ENCODE results near the gene AP5Z1.

The AP5Z1 gene

DNA sequence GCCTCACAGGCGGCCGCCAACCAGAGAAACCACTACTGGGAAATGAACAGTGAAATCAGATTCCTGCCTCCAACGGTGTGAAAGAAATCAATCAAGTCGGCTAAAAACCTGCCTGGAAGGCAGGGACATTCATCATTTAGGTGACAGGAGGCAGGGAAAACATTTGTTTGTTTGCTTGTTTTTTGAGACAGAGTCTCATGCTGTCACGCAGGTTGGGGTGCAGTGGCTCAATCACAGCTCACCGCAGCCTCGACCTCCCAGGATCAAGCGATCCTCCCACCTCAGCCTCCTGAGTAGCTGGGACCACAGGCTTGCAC, 30.5 kb downstream of the AP5Z1 start:
- no peak for DNase-seq

- DNase-seq, result no peak
Observed at GRCh38 chr7:4806983-4807597, 31.7 kb downstream of the AP5Z1 start.

- DNase-seq, result no peak
Observed at GRCh38 chr7:4807598-4808016, 32.2 kb downstream of the AP5Z1 start.

DNA sequence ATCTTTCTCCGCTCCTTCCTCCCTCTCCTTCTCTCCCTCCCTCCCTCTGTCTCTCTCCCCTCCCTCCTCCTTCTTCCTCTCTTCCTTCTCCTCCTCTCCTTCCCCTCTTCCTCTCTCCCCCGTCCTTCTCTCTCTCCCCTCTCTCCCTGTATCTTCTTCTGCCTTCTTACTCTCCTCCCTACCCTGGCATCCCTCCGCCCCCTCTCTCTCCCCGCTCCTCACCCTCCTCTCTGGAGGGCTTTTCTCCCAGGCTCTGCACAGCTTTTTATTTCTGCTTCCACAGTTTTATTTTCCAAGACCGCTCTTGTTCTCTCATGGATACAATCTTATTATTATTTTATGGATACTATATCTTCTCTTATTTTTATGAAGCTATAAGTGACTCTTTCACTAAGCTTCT, 32.6 kb downstream of the AP5Z1 start:
- no peak for DNase-seq

DNA sequence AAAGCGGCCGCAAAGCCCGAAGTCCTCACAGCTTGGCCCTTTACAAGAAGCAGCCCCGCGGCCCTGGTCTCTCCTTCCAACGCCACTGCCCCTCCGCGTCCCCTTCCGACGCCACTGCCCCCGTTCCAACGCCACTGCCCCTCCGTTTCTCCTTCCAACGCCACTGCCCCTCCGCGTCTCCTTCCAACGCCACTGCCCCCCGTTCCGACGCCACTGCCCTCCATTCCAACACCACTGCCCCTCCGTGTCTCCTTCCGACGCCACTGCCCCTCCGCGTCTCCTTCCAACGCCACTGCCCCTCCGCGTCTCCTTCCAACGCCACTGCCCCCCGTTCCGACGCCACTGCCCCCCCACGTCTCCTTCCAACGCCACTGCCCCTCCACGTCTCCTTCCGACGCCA, 33.1 kb downstream of the AP5Z1 start:
- DNase-seq, result no peak

GRCh38 chr7:4809091-4809591, 33.7 kb downstream of the AP5Z1 start:
- DNase-seq, result no peak

- no peak for DNase-seq
Observed at GRCh38 chr7:4809666-4810065, 34.2 kb downstream of the AP5Z1 start.

DNA sequence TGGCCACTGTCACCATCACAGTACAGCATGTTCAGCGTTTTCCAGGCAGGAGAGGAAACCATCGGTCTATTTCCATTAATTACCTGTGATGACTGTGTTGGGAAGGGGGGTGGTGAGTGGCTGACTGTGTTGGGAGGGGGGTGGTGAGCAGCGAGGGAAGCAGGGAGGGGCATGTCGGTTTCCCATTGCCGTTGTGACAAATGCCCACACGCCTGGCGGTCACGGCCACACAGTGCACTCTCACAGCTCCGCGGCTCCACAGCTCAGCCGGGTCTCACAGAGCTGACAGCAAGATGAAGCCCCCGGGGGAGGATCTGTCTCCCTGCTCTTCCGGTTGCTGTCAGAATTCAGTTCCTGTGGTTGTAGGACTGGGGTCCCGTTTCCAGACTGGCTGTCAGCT, 39.0 kb downstream of the AP5Z1 start:
- no peak for DNase-seq

GRCh38 chr7:4815121-4815520, 39.7 kb downstream of the AP5Z1 start:
- DNase-seq, result no peak

DNA sequence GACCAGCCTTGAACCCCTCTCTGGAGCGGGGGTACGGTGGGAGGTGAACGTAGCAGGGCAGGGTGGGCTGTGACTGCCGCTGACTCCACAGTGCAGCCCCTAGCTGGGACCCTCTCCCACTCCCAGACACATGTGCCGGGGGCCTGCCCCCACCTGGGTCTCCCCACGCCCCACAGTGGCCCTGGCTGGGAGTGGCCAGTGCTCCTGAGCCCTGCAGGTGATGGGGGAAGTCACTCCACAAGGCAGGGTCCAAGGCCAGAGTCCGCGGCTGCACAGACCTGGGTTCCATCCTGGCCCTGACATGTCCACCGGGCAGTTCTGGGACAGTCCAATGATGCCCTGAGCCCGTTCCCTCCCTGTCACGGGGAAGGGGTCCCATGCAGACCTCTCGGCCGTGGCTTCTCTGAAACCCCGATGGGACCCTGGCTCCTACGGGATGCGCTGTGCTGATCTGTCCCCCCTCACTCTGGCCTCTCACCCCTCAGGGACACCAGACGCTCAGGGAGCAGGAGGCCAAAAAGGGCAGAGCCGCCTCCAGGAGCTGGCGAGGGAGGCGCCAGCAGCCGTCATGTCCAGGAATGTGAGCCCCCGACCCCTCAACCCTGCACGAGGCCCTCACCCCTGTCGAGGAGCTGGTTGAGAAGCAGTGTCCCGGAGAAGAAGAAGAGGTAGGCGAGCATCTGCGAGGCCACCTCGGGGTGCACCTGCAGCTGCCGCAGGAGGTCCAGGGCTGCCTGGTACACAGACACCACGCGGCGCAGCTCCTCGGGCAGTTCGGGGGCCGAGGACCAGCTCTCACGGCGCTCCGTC, 40.4 kb downstream of the AP5Z1 start:
- DNase-seq, result no peak

- no peak for DNase-seq
Observed at GRCh38 chr7:4816419-4817080, 41.1 kb downstream of the AP5Z1 start.

- no peak for DNase-seq
Observed at GRCh38 chr7:4817178-4817901, 41.9 kb downstream of the AP5Z1 start.

DNA sequence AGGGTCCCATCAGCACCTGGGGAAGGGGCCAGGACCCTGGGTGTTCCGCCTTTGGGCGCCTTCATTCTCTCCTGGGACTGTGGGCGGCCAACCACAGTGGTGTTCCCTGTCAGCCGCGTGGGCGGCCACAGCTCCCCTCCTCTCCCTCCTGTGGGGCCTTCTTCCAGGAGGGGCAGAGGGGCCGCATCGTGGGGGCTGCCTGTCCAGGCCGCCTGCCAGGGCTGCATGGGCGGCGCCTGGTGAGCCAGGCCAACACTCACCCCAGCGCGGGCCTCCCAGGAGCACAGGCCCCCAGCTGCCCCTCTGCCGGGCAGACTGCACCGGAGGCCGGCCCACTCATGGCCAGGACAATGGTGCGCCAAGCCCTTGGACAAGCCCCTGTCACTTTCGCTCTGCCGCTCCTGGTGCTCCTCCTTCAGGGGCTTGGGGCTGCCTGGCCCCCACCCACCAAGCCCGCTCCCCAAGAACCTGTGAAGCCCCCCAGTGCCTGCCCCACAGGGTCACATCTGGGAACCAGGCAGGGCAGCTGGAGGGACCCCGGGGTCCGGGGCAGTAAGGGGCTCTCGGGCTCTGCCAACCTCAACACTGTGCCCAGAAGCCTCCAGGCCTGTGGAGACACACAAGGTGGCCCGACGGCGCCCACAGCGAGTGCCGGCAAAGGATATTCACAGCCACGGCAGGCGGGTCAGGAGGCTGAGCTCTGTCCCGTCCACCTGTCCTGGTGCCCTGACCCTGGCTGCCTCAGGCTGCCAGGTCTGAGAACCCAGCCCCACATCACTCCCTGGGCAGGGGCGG, 42.8 kb downstream of the AP5Z1 start:
- DNase-seq, result no peak

- no peak for DNase-seq
Observed at GRCh38 chr7:4819560-4820404, 44.4 kb downstream of the AP5Z1 start.

- no peak for DNase-seq
Observed at GRCh38 chr7:4820405-4820966, 45.1 kb downstream of the AP5Z1 start.

GRCh38 chr7:4820967-4821471, 45.6 kb downstream of the AP5Z1 start:
- DNase-seq, result no peak

DNA sequence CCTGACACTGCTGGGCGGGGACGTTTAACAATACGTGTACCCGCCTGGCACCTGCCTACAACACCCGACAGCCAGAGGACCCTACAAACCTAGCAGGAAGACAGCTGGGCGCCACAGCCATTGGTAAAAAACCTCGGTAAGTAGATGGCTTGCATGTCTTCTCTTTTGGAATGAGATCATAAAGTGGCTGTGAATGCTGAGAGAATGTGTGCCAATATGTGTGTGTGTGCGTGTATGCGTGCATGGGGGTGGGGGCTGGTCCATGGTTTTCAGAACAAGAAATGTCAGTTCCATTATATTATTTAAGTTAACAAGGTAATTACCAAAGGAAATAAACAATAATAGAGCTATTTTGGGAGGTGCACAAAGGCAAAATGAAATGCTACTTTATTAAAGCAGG, 47.3 kb downstream of the AP5Z1 start:
- no peak for DNase-seq

DNA sequence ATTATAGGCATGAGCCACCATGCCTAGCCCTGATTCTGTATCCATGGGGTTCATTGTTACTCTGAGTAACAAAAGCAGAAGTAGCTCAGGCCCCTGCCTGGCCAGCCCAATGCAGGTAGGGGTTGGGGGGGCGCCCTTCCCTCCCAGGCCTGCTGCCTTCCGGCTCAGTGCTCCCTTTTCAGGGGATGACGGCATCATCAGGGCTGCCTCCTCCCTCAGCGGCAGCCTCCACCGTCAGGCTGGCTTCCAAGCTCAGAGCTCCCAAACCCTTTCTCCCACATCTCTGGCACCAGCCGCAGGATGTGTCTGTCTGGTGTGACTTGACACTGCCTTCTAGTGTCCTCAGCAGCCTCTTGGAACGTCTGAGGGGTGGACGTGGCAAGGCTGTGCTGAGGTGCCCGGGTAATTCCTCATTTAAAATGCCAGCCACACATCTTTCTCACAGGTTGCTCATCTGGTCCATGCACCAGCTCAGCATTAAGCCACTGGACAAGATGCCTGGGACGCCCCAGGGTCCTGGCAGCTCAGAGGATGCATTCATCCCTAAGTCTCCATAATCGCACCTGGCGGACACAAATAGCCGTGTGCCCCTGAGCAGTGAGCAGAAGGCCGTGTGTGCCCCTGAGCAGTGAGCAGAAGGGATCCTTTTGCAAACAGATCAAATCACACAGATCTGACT, 48.2 kb downstream of the AP5Z1 start:
- DNase-seq, result no peak

GRCh38 chr7:4824120-4824775, 48.8 kb downstream of the AP5Z1 start:
- no peak for DNase-seq

- DNase-seq, result no peak
Observed at GRCh38 chr7:4825081-4825480, 49.7 kb downstream of the AP5Z1 start.
